Amniotic epithelial cell (primary cell): Measurements from ENCODE around the gene DUS4L.
"Not testable (repeated sequence)": the region's sequence is repeated elsewhere in the genome, so short reads cannot be mapped to it uniquely, and the experiment has no call there.

Experiments used
- DNase-seq: peaks from one replicate; pipeline ENCODE4 v3.0.0-alpha.2; 2010; ENCODE audit warnings: low read depth

Gene DUS4L, protein sequence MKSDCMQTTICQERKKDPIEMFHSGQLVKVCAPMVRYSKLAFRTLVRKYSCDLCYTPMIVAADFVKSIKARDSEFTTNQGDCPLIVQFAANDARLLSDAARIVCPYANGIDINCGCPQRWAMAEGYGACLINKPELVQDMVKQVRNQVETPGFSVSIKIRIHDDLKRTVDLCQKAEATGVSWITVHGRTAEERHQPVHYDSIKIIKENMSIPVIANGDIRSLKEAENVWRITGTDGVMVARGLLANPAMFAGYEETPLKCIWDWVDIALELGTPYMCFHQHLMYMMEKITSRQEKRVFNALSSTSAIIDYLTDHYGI

DNA sequence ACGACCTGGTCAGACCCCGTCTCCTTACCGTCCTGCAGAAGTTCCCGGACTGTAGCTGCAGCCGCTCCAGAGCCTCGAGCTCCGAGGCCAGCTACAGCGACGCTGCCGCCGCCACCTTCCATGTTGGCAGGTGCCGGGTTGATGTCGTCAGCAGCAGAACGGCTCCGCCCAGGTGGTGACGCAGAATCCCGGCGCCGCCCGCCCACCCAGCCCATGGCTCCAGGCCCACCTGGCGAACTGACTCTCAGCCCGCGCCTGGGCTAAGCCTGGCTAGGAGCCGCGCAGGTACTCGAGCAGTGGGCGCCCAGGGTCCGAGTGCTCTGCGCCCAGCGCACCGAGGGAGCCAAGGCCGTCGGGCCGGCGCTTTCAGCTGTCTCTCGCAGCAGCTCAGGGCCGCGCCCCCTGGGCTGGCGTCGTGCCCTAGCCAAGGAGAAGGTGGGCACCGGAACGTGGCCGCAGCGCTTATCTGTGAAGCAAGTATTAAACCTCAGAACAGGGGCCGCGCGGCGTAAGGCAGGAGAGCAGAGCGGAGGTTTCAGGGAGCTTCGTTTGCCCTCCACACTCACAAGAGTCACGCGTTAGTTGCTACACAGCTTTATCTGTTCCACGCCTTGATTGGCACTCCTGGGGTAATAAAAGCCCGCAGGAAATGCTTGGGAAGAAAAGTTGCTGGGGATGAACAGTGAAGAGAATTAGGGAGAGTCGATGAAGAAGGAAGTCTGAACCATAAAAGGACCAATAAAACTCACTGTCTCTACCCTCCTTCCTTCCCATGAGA lies at the start of gene DUS4L, which contains the start of gene COG5:
DUS4L (plus strand) TSS at position 197 of the 778 bp plus-strand sequence. CDS start 3,100 bp downstream, outside the sequence.
COG5 (minus strand) TSS at position 146 of the 778 bp plus-strand sequence; CDS start at position 122, 24 bp downstream.
- DNase-seq = peak; percentile 67

- DNase-seq = no peak
Measured at GRCh38 chr7:107526672-107527071, 37.1 kb upstream of the DUS4L start.

GRCh38 chr7:107527196-107527595 lies 36.6 kb upstream of the DUS4L start:
- no peak for DNase-seq

- DNase-seq = peak; percentile 57
Measured at GRCh38 chr7:107528461-107528860, 35.3 kb upstream of the DUS4L start.

DNA sequence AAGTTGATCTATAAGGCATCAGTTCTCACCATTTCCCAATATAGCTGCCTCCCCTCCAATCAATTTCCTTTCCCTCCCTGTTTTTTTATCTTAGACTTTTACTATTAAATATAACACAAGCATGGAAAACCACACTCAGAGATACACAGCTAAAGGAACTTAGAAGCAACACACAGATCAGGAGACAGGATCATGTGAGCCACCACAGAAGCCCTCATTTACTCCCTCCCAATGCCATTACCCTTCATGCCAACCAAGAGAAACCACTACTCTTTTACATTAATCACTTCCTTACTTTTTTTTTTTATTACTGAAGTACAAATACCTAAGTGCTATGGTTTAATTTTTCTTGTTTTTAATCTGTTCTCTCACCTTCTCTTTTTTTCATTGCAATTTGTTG lies 33.0 kb upstream of the DUS4L start:
- no peak for DNase-seq

- no peak for DNase-seq
Measured at GRCh38 chr7:107534139-107534538, 29.6 kb upstream of the DUS4L start.

GRCh38 chr7:107537228-107537627 lies 26.5 kb upstream of the DUS4L start:
- DNase-seq = not testable (repeated sequence)

DNA sequence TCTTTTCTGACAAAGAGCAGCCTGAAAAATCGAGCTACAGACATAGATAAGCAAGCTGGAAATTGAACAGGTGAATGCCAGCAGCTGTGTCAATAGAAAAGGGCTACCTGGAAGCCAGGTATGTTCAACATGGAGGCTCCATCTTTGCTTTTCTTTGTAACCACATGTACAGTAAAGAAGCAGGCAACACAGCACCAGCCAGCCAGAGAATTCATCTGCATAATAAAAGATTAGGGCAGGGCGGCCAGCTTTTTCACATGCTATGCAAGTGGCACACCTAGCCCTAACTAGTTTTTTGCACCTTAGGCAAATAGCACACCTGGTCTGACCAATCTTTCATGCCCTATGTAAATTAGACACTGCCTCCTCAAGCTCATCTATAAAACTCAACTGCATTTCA lies 25.8 kb upstream of the DUS4L start:
- no peak for DNase-seq

DNA sequence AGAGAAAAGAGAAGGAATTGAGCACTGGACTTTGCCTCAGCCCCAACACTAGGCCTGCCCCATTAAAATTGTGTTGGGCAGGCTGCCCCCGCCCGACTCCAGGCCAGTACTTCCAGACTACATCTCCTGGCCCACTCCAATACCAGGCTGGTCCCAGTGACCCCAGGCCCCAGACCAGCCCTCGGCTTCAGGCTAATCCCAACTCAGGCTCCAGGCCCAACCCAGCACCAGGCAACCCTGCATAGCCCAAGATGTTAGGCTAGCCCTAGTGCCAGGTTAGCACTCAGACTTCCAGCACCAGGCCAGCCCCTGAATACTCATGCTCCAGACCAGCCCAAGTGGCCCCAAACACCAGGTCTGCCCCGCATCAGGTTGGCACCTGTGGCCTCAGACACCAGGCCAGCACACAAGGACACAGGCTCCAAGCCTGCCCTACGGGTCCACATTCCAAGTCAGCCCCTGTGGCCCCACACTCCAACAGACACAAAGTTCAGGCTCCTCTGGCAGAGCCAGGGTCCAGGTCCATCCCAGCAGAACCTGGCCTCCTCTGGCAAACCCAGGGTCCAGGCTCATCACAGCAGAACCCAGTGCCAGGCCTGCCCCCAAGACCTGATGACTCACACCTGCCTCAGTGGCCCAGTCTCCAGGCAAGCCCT lies 20.3 kb upstream of the DUS4L start:
- no peak for DNase-seq

- no peak for DNase-seq
Measured at GRCh38 chr7:107544848-107545591, 18.8 kb upstream of the DUS4L start.

GRCh38 chr7:107551936-107552335 lies 11.8 kb upstream of the DUS4L start:
- DNase-seq = peak; percentile 46

- no peak for DNase-seq
Measured at GRCh38 chr7:107555893-107556292, 7.9 kb upstream of the DUS4L start.

- DNase-seq = peak; percentile 59
Measured at GRCh38 chr7:107559864-107560263, 3.9 kb upstream of the DUS4L start.

DNA sequence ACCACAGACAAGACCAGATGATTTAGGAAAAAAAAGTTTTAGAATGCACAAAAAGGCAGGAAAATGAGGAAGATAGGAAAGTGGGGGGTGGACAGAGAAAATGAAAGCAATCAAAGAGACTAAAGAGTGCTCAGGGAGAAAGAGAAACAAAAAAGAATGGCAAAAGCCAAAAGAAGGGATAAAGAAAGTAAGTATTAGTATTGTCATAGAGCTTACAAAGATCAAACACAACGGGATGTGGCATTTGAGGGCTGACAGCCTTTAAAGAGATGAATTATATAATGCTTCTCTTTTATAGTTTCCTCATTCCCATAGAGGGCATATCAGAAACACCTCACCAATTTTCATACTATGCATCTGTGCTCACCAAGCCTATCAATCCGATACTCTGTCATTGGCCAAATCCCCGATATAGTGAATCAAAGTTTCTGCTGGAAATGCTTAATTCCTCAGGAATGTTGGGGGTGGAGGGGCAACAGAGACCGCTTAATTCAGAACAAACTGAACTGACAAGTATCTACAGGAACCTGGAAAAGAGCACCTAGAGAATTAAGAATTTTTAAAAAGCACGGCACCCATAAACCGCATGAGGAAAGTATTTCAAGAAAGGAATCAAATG lies 2.8 kb upstream of the DUS4L start:
- DNase-seq = no peak

GRCh38 chr7:107563081-107563774 lies 543 bp upstream of the DUS4L start:
- no peak for DNase-seq

- peak; percentile 82 for DNase-seq
Measured at GRCh38 chr7:107564553-107565298, 955 bp downstream of the DUS4L start.

DNA sequence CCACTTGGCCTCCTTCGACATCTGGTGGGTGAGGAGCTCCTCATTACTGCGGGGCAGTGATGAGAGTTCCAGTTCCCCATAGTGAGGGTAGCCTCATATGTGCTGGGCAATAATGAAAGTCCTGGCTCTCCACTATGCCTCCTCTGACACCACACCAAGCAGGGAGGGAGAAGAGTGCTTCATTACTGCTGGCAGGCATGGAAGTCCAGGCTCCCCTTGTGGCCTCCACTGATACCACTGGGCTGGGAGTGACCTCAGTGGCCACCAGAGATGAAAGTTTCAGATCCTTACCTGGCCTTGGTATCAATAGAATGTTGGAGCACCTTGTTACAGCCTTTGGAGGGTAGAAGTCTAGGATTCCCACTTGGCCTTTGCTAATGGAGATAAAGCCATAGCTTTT lies 6.5 kb downstream of the DUS4L start:
- DNase-seq = no peak

- no peak for DNase-seq
Measured at GRCh38 chr7:107573537-107573936, 9.8 kb downstream of the DUS4L start.

- DNase-seq = no peak
Measured at GRCh38 chr7:107579554-107579884, 15.7 kb downstream of the DUS4L start.
